ENCODE results near the gene PCNA.

GRCh38 chr20:5072756-5073659 lies 46.8 kb downstream of the PCNA start:
- no peak for TF ChIP-seq CTCF (conservative IDR thresholded peaks at IDR 0.05 in 1 of 2, IDR thresholded peaks at IDR 0.05 in 1 of 2; ENCODE audit: extremely low read depth in 1 of 2, insufficient read depth in 1 of 2, low read depth in 1 of 2, low read length in 2 of 2)
- TF ChIP-seq EZH2 (IDR thresholded peaks at IDR 0.05; ENCODE audit: borderline replicate concordance, low read length), result no peak
